IPS-11a (cell line): ENCODE results near the gene ADCY9.

Experiments used
- H3K4me3 ChIP-seq: one replicate; pipeline ENCODE4 v1.5.1; 2013; ENCODE audit warnings: low read depth, low read length, control low read depth

The ADCY9 gene

GRCh38 chr16:4124535-4125294 lies 8.5 kb upstream of the ADCY9 start:
- no peak overlapping the region for H3K4me3 ChIP-seq

DNA sequence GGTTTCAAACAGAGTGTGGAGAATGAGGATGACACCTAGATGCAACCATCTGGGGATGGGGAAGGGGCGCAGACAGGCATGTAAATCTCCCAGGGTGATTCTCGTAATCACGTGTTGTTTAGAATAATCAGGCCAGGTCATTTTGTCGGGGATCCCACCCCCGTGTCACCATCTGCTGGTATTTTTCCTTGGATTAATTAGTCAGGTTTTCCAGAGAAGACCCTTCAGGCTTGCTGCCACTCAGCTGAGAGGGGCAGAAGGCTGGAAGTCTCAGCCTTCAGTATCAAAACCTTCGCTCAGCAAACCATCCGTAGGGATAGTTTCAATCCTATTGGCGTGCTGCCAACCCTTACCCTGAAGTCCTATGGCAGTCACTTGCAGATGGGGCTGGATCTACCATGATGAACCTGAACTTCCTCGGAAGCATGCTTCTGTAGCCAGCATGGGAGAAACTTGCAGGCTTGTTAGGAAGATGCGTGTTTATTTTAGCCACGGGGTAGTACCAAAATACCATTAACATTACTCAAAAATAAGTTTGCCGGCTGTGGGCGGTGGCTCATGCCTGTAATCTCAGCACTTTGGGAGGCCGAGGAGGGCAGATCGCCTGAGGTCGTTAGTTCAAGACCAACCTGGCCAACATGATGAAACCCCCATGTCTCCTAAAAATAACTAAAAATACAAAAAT lies 7.5 kb upstream of the ADCY9 start:
- no peak overlapping the region for H3K4me3 ChIP-seq

GRCh38 chr16:4120176-4120575 lies 3.9 kb upstream of the ADCY9 start:
- no peak overlapping the region for H3K4me3 ChIP-seq

- peak overlapping the region; percentile 43 for H3K4me3 ChIP-seq
Measured at GRCh38 chr16:4117250-4117578, 972 bp upstream of the ADCY9 start.

DNA sequence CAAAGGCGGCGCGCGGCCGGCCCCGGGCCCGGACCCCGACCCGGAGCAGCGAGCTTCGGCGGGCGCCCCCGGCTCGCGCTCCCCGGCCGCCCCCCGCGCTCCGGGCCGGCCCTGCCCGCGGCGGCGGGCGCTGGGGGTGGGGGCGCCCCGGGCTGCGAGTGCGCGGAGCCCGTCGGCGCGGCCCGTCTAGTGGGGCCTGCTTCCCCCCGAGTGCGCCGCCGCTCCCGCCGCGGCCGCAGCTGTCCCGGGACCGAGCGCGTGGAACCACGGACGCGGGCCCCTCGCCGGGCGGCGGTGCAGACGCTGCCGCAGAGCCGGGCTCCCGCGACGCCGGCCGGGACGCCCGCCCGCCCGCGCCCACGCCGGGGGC lies 308 bp downstream of the ADCY9 start:
- peak overlapping the region; percentile 58 for H3K4me3 ChIP-seq

- H3K4me3 ChIP-seq, result peak overlapping the region; percentile 58
Measured at GRCh38 chr16:4115209-4115948, 863 bp downstream of the ADCY9 start.

DNA sequence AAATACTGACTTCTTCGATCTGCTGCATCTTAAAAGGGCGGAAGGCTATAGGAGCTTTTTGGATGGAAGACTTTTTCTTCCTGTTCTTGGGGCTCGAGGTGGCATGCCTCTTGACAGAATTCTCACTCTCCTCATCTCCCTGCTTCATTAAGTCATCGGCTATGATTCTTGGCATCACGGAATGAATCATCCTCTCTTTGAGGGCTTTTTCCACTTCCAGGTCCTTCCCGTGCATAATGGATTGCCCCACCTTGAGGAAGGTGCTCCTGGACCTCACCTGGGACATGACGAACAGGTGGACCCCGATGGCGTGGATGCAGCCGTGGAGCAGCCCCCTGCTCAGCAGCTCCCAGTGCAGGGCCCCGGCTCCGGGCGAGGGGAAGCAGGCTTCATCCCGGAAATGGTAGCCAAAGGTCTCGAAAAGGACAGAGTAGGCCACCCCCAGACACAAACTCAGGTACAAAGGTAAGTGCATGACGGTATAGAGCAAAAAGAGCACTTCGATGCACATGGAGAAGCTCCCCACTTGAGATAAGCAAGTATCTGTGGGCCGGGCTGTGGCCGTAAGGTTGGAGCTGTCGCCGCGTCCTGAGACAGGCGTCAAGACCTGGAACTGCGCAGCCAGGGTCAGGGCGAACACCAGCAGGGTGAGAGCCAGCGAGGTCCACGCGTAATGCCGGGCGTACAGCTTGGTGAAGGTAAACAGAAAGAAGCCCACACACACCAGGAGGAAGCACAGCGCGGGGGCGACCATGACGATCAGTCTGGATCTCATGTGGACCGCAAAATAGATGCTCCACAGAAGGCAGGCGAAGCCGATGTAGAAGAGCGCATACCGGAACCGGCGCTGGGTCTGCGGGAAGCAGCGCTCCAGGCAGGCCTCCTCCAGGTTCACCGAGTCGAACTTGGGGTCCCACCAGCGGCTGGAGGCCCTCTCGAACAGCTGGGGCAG lies 1.7 kb downstream of the ADCY9 start:
- no peak overlapping the region for H3K4me3 ChIP-seq

GRCh38 chr16:4113358-4114256 lies 2.6 kb downstream of the ADCY9 start:
- H3K4me3 ChIP-seq, result no peak overlapping the region

GRCh38 chr16:4111748-4112696 lies 4.2 kb downstream of the ADCY9 start:
- H3K4me3 ChIP-seq, result no peak overlapping the region

DNA sequence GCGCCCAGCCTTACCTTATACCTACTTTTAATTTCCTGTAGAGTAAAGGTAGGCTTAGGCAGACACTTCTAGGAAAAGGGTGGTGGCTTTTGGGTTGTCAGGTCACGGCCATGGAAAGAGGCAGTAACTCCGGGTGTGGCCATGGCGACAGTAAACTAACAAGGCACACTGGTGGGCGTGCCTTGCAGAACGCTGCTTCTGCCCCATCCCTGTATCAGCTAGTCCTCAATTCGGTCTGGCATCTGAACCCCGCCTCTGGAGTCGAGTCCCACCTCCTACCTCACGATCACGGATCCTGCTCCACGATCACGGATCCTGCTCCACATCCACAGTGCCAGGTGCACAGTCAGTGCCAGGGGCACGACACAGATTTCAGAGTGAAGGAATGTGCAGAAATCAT lies 5.6 kb downstream of the ADCY9 start:
- no peak overlapping the region for H3K4me3 ChIP-seq

DNA sequence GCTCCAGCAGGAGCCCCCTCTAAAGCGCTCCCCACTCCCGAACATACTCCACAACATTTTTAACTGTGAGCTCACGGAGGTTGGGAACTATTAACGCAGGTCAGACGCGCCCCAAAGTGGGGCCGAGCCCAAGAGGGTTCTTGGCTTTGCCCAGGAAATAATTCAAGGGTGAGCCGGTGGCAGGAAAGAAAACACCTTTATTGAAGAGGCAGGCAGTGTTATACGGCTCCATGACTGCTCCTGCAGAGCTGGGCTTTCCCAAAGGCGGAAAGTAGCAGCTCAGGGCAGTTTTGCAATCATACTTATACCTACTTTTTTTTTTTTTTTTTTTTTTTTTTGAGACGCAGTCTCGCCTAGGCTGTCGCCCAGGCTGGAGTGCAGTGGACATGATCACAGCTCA lies 6.2 kb downstream of the ADCY9 start:
- no peak overlapping the region for H3K4me3 ChIP-seq

GRCh38 chr16:4109250-4109736 lies 6.9 kb downstream of the ADCY9 start:
- H3K4me3 ChIP-seq, result no peak overlapping the region

DNA sequence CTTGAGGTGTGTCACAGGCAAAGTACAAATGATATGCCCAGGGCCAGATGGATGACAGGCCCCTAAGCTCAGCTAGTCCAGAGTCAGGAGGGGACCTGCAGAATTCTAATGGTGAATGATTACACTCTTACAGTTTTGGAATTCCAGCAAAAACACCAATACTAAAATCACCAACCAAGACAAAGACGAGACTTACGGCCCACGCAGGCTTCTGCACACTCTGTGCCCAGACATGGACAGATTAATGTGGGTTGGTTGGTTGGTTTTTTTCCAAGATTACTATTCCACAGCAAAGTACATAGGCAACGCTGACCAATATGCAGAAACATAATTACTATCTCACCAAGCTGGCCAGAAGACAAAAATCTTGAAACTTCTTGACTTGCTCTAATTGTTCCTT lies 9.7 kb downstream of the ADCY9 start:
- no peak overlapping the region for H3K4me3 ChIP-seq

- H3K4me3 ChIP-seq, result no peak overlapping the region
Measured at GRCh38 chr16:4105848-4106247, 10.4 kb downstream of the ADCY9 start.

DNA sequence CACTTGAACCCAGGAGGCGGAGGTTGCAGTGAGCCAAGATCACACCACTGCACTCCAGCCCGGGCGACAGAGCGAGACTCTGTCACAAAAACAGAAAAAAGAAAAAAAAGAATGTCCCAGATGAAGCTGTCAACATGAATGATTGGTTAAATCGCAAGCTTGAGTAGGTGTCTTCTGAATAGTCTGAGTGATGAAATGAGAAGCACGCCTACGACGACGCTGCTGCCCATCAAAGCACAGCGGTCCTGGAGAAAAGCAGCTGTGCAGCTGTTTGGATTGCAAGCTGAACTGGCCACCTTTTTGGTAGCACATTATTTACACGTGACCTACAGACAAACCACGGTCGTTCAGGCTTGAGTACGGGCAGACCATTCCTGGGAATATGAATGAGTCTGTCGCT lies 12.5 kb downstream of the ADCY9 start:
- H3K4me3 ChIP-seq, result no peak overlapping the region

- no peak overlapping the region for H3K4me3 ChIP-seq
Measured at GRCh38 chr16:4101421-4102219, 14.6 kb downstream of the ADCY9 start.

DNA sequence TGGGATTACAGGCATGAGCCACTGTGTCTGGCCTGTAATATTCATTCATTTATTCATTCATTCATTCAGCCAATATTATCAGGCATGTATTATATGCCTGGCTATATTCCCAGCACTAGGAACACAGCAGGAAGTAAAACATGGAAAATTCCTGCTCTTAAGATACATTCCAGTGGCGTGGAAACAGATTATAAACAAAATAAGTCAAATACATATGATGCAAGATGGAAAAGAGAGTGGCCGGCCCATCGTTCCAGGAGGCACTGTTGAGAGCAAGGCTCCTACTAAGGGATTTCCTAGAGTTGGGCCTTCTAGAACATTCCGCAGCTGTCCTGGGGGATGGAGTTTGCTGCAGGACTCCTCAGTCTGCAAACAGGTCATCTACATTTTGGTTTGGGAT lies 17.7 kb downstream of the ADCY9 start:
- no peak overlapping the region for H3K4me3 ChIP-seq

- H3K4me3 ChIP-seq, result no peak overlapping the region
Measured at GRCh38 chr16:4097826-4098240, 18.4 kb downstream of the ADCY9 start.
